HG02852 (cell line): Measurements from ENCODE around the gene CDH13.

Experiments used
- ATAC-seq: cut with Tn5 transposase; IDR thresholded peaks from one replicate; pipeline ENCODE4 v1.9.1; 2021; ENCODE audit warnings: mild to moderate bottlenecking, moderate library complexity; ENCODE audit not compliant: unreplicated experiment

CDH13 gene

GRCh38 chr16:83804366-83804765, 1177.6 kb downstream of the CDH13 start:
- ATAC-seq: no peak

- no peak for ATAC-seq
Observed at GRCh38 chr16:83806036-83806435, 1179.3 kb downstream of the CDH13 start.

DNA sequence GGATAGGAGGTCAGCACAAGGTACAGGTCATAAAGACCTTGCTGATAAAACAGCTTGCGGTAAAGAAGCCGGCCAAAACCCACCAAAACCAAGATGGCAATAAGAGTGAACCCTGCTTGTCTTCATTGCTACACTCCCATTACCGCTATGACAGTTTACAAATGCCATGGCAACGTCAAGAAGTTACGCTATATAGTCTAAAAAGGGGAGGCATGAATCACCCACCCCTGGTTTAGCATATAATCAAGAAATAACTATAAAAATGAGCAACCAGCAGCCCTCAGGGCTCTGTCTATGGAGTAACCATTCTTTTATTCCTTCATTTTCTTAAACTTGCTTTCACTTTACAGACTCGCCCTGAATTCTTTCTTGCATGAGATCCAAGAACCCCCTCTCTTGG, 1180.0 kb downstream of the CDH13 start:
- no peak for ATAC-seq

- ATAC-seq: no peak
Observed at GRCh38 chr16:83807327-83807709, 1180.5 kb downstream of the CDH13 start.

DNA sequence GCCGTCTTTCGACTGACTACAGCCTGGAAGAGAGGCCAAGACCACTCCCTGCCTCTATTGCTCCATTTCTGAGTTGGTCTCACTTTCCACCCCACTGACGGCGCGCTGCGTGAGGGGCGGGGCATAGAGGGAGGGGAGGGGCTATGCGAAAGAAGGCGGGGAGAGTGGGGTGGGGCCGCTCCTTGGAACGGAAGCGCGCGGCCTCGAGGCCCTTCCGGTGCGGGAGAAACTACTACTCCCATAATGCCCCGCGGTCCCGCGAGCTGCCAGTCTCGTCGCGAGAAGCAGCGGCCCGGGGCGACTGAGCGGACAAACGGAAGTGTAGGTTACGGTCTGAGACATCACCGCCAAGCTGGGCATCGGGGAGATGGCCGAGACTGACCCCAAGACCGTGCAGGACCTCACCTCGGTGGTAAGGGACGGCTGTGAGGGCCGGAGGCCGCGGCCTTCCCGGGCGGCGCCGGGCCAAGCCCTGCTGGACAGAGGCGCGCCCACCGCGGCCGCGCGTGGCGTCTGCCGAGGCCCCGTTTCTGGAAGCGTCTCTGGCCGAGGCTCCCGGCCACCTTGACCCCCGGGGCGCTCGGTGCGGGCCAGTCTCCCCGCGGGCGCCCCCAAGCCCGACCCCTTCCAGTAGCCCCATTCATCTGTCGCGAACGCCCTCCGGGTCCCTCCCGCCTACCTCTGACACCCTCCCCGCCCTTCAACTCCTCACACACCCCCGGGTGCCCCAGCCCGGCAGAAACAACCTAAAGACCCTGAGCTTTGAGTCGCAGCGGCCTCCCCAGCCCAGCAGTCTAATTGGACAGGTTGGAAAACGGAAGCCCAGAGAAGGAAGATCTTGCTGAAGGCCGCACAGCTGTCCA, 1181.2 kb downstream of the CDH13 start, which contains the start of gene HSBP1:
HSBP1 (plus strand) TSS at position 269 of the 863 bp plus-strand sequence; CDS start at position 368, 99 bp downstream.
- ATAC-seq: peak; percentile 93

- ATAC-seq: no peak
Observed at GRCh38 chr16:83808573-83809014, 1181.8 kb downstream of the CDH13 start.

GRCh38 chr16:83809092-83809491, 1182.3 kb downstream of the CDH13 start:
- no peak for ATAC-seq

GRCh38 chr16:83810901-83811300, 1184.1 kb downstream of the CDH13 start:
- ATAC-seq: no peak

GRCh38 chr16:83813823-83814658, 1187.3 kb downstream of the CDH13 start:
- ATAC-seq: peak; percentile 62

GRCh38 chr16:83814659-83814985, 1187.9 kb downstream of the CDH13 start:
- ATAC-seq: no peak

GRCh38 chr16:83817022-83817421, 1190.3 kb downstream of the CDH13 start:
- ATAC-seq: no peak

- no peak for ATAC-seq
Observed at GRCh38 chr16:83818276-83818675, 1191.5 kb downstream of the CDH13 start.

- no peak for ATAC-seq
Observed at GRCh38 chr16:83819361-83819760, 1192.6 kb downstream of the CDH13 start.

DNA sequence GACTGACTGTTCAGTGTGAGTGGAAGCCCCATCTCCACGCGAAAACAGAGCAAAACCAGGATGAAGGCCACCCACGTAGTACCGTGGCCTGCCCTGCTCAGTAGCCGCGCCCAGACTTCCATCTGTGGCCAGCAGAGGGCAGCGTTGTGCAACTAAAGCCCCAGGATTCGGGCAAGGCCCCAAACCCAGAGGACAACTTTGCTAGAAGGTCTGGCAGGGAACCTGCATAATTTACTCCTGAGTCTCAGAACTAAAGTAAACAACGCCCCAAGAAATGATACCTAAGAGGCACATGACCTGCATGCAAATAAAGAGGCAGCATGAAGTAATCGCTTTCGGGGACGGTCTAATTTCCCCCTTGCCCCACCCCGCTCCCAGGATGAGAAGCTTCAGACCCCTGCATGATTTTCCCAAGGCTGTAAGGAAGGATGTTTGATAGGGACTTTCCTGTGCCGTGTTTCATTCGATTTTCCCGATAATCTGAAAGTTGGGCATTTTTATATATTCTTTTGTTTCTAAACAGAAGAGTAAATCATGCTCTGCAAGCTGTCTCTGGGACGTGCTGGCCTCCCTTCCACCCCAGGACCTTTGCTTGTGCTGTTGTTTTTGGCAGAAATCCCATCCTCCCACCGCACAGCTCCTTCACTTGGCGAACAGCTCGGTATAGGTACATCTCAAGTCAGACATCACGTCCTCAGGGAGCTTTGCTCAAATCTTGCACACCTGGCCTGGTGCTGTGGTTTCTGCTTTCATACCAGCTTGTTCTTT, 1199.6 kb downstream of the CDH13 start:
- peak; percentile 72 for ATAC-seq

DNA sequence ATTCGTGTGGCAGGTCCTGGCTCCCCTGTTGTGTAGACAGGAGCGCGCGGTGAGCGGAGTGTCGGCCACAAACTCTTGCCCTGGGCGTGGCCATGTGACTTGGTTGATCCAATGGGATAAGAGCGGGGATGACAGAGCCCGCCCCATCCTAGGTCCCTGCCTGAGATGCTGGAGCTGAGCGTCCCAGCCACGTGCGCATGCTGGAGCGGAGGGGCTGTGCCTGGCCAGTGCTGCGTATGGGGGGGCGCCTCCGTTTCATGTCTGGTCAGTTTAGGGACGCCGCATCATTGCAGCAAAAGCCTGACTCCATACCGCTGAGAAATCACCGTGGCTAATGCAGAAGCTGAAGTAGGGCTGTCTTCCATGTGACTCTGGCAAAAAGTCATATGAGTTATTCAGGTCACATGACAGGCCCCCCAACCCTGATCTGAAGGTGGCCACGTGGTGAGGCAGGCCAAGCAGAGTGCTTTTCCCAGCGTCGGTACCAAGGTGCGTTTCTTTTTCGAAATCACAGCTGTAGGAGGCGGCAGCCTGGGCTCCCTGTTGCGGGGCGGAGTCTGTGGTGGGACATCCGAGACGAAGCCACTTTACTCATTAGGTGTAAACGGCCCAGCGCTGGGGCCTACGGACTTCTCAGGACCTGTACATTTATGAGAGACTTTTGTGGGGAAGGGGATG, 1203.5 kb downstream of the CDH13 start:
- ATAC-seq: no peak

DNA sequence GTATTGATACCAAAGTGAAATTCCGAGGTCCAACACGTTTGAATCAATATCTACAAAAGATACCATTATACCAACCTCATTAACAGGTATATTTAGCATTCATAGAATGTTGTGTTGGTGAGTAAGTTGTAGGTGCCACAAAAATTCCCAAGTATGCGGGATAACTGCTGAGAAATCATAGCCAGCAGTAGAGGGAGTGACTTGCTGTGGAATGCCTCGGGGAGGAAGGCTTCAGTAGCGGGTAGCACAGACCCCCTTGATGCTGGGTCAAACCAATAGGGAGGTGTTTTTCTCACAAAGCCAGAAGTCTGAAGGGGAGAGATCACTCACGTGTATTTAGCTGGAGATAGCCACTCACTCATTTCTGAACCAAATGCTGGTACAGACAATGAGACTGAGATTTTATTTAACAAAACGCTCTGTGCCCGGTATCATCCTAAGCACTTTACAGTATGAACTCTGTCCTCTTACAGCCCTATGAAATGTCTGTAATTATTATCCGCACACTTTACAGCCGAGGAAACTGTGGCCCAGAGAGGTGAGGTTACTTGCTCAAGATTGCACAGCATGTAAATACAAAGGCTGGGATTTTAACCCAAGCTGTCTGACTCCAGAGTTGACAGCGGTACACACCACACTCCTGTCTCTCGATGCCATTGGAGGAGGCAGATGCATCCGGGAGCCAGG, 1204.1 kb downstream of the CDH13 start:
- ATAC-seq: no peak

DNA sequence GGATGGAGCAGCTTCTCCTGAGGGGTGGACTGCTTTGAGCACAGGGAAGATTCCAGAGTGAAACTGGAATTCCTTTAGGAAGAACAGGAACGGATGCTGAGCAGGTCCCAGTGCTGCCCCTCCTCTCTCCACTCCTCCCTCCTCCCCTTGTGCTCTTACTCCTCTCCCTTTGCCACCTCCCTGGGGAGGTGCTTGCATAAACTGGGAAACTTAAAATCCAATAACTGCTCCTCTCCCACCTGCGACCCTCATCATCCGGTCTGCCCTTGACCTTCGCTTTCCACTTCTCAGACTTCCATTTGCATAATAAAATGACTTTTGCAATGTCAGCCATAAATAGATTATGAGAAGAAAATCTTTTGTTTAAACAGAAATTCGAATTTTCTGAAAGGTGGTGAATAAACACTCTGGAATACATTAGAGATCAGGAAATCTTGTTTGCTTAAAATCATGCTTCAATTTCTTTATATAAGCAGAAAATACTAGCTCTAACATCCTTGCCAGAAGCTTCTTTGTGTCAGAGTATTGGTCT, 1204.8 kb downstream of the CDH13 start:
- no peak for ATAC-seq

- ATAC-seq: no peak
Observed at GRCh38 chr16:83833921-83834320, 1207.2 kb downstream of the CDH13 start.
